Measurements from ENCODE around the gene RAPGEFL1. TPM values are rescaled to one million over a fixed set of nuclear protein-coding genes. Genes with fewer than 3 reads are reported as not detected.

Gene RAPGEFL1
- polyA plus RNA-seq, 2 donors, result 109 to 282 TPM

Other genes starting within 250 kb of the RAPGEFL1 start
- gene ORMDL3, start 249.9 kb upstream of the RAPGEFL1 start, polyA plus RNA-seq, result 10 to 100 TPM; 21.8 to 23.0 TPM
- gene LRRC3C, start 249.7 kb upstream of the RAPGEFL1 start, polyA plus RNA-seq, result not detected
- under 1 TPM; 0.59 to 0.98 TPM for gene GSDMA, start 214.5 kb upstream of the RAPGEFL1 start, polyA plus RNA-seq
- gene PSMD3, start 196.7 kb upstream of the RAPGEFL1 start, polyA plus RNA-seq, result 10 to 100 TPM; 48.9 to 79.6 TPM
- under 1 TPM; 0.26 to 0.29 TPM for gene CSF3, start 162.0 kb upstream of the RAPGEFL1 start, polyA plus RNA-seq
- gene MED24, start 123.1 kb upstream of the RAPGEFL1 start, polyA plus RNA-seq, result 10 to 100 TPM; 37.7 to 43.7 TPM
- 10 to 100 TPM; 10.5 to 11.0 TPM for gene THRA, start 114.5 kb upstream of the RAPGEFL1 start, polyA plus RNA-seq
- 10 to 100 TPM; 23.6 to 24.6 TPM for gene NR1D1, start 76.9 kb upstream of the RAPGEFL1 start, polyA plus RNA-seq
- 10 to 100 TPM; 42.1 to 59.5 TPM for gene MSL1, start 55.5 kb upstream of the RAPGEFL1 start, polyA plus RNA-seq
- 10 to 100 TPM; 24.3 to 24.6 TPM for gene CASC3, start 36.9 kb upstream of the RAPGEFL1 start, polyA plus RNA-seq
- gene WIPF2, start 41.8 kb downstream of the RAPGEFL1 start, polyA plus RNA-seq, result 10 to 100 TPM in 1 of 2 donors, 1 to 10 TPM in 1; 9.1 to 15.3 TPM
- gene CDC6, start 110.4 kb downstream of the RAPGEFL1 start, polyA plus RNA-seq, result 1 to 10 TPM; 5.1 to 7.5 TPM
- gene RARA, start 131.7 kb downstream of the RAPGEFL1 start, polyA plus RNA-seq, result 1 to 10 TPM; 5.2 to 6.6 TPM
- 1 to 10 TPM in 1 of 2 donors, under 1 TPM in 1; 0.68 to 1.0 TPM for gene GJD3, start 187.3 kb downstream of the RAPGEFL1 start, polyA plus RNA-seq
- 10 to 100 TPM; 18.0 to 56.0 TPM for gene TOP2A, start 240.4 kb downstream of the RAPGEFL1 start, polyA plus RNA-seq

Data from esophagus (tissue), 2 donors.